ENCODE data around the gene PACRG. TPM values are rescaled to one million over a fixed set of nuclear protein-coding genes. Genes with fewer than 3 reads are reported as not detected.

PACRG gene
- total and polyA plus RNA-seq, 2 donors (not counting 3 experiments of a cell fraction or from before 2014, with no cell fraction given), result 0.08 TPM; not detected in 1

- TF ChIP-seq POLR2AphosphoS5 (IDR thresholded peaks at IDR 0.05; ENCODE audit: insufficient read depth, low read depth, low read length) (no peak), POLR2A (IDR thresholded peaks at IDR 0.05; ENCODE audit: low read depth, low read length) (no peak), JUN (IDR thresholded peaks at IDR 0.05; ENCODE audit: borderline replicate concordance, insufficient read depth, insufficient read length, low read depth) (no peak), FOS (IDR thresholded peaks at IDR 0.05; ENCODE audit: borderline replicate concordance, insufficient read depth, low read length) (no peak), GATA2 (IDR thresholded peaks at IDR 0.05; ENCODE audit: insufficient read depth, insufficient read length, low read depth, low read length) (no peak), MYC (IDR thresholded peaks at IDR 0.05; ENCODE audit: low read depth, low read length) (no peak), EZH2 (IDR thresholded peaks at IDR 0.05; ENCODE audit: borderline replicate concordance, low read depth, low read length, severe bottlenecking) (no peak), CTCF (IDR thresholded peaks at IDR 0.05; ENCODE audit: extremely low read depth in 1 of 2, insufficient read depth in 1 of 2, low read depth in 1 of 2, low read length in 2 of 2) (no peak), MAX (IDR thresholded peaks at IDR 0.05; ENCODE audit: insufficient read depth, insufficient read length) (no peak)
- no peak for DNase-seq (ENCODE audit: low read depth, low spot score)
These were observed 593.0 kb downstream of the PACRG start for GRCh38 chr6:163320804-163321203.

More at GRCh38 chr6:163320804-163321203, 593.0 kb downstream of the PACRG start:
- Histone ChIP-seq H3K4me1 (ENCODE audit: control insufficient read depth, extremely low read depth, insufficient read depth, low read length) (no peaks in the 10 kb centered on the region), H3K9ac (replicated peaks; ENCODE audit: extremely low read depth, insufficient read depth, low read length) (no peak overlapping the region), H3K4me2 (ENCODE audit: insufficient read depth, low read length) (no peak overlapping the region), H4K20me1 (replicated peaks; ENCODE audit: control insufficient read depth, extremely low read depth, insufficient read depth, low read length) (no peaks in the 10 kb centered on the region), H2AFZ (ENCODE audit: low read depth, low read length) (no peak overlapping the region), H3K9me3 (replicated peaks; ENCODE audit: control insufficient read depth, insufficient read depth, low read length) (no peaks in the 10 kb centered on the region), H3K79me2 (ENCODE audit: control insufficient read depth, insufficient read depth, low read length) (no peaks in the 10 kb centered on the region), H3K27ac (ENCODE audit: insufficient read depth, low read depth, low read length) (no peak overlapping the region), H3K27me3 (ENCODE audit: control insufficient read depth in 2 of 2, insufficient read depth in 2 of 2, low read length in 2 of 2) (peaks cover 0 to 2% of the 10 kb centered on the region in 2 experiments), H3K36me3 (ENCODE audit: control insufficient read depth in 2 of 2, extremely low read depth in 1 of 2, insufficient read depth in 2 of 2, low read length in 2 of 2) (no peaks in the 10 kb centered on the region), H3K9me1 (replicated peaks; ENCODE audit: control insufficient read depth, extremely low read depth, insufficient read depth, low read length) (no peaks in the 10 kb centered on the region), H3K4me3 (replicated peaks in 1 of 3; ENCODE audit: insufficient read depth in 1 of 3, low read depth in 1 of 3, low read length in 3 of 3) (no peak overlapping the region)
- CTCF ChIA-PET, result no interaction called here
- FAIRE-seq, result no peak
- POLR2A ChIA-PET, result no interaction called here
- intact Hi-C loops (cut with micrococcal nuclease) (no loop called here), dilution Hi-C loops (cut with MboI; ENCODE audit: extremely low pct_ligation_motif_present, low sequenced_read_pairs) (no loop called here)
- BruUV-seq (replicated peaks), result no TSS peak
